Activated CD4-positive, CD25-positive, alpha-beta regulatory T cell (primary cell): Measurements from ENCODE around the gene DNAH8.
"Not testable (repeated sequence)": the region's sequence is repeated elsewhere in the genome, so short reads cannot be mapped to it uniquely, and the experiment has no call there.

Experiments used
- DNase-seq, 4 experiments: peaks; one replicate each; lab custom pipeline; 2025; lab: John Stamatoyannopoulos, UW

Gene DNAH8

DNA sequence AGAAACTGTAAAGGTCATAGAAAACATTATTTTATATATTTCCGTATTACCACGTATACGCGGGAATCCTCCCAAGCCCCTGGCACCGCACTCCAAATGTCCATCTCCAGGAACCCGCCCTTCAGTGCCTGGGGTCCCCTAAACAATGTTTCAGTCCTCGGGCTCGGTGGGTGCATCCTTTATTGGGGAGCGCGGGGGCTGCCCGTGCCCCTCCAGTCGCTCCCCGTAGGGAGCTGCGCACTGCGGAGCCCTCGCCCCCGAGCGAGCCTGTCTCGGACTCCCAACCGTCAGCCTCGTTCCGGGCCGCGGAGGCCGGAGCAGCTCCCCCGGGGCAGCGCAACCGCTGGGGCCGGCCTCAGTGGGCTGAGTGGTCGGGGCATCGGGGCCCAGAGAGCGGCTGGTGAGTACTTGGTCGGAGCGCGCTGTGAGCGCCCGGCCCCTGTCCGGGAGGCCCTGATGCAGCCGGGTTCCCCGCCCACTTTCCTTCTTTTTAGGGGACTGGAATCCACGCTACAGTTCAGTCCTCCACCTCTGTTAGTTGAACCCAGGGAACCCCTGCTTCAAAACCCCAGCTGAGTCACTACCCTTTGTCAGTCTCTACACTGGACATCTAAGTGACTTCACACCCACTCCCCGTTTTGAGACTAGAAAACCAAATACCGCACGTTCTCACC, at the start of gene DNAH8:
Gene DNAH8 (plus strand): TSS at position 296 of the 674 bp plus-strand sequence. CDS start 7,499 bp downstream, outside the sequence.
- no peak for DNase-seq

GRCh38 chr6:38671885-38672467, 43.1 kb upstream of the DNAH8 start:
- no peak for DNase-seq

DNA sequence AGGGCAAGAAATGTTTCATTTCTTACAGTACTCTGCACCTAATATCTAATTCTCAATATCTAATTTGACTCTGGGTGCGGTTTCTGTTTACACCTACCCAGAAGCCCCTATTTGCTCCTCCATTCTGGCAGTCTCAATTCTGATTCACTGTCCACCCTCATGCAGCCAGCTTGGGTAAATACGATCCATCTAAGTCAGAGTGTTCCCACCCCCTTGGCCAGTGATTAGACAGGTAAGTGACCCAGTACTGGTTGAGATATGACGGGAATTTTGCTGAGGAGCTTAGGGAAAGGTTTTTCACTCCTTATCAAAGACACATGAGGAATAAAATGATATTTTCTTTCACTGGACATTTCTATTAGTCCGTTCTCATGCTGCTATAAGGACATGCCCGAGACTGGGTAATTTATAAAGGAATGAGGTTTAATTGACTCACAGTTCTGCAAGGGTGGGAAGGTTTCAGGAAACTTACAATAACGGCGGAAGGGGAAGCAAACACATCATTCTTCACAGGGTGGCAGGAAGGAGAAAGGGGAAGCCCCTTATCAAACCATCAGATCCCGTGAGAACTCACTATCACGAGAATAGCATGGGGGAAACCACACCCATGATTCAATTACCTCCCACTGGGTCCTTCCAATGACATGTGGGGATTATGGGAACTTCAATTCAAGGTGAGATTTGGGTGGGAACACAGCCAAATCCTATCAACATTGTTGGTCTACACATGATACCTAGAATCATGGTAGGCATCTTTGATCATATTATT, 41.5 kb upstream of the DNAH8 start:
- DNase-seq: no peak

DNA sequence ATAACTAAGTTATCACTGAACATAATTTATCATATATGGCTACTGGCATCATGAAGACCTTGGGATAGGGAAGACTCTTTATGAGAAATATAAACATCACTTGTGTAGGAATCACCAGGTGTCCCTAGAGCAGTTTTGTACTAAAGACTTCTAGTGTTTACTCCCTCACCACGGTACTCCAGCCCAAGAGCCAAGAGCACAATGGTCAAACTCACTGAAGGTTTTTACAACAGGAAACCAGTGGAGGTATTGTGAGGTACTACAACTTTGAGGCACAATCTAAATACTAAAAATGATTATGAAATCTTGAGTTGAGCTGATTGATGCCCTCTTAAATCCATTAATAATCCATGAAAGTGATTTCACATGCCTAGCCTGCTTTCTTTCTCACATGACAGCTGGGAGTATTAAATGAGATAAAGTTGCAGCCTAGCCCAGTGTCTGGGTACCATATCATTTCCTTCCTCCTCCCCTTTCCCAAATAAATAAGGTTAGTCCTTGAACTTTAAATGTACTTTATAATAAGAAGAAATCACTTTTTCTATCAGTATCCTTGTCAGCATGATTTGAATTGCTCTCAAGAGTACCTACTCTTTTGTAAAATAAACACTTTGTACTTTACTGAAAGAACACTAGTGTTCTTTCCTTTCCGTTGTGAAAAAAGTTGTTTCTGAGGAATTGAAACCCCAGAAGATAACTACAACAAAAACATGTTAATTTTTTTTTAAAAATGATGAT, 38.7 kb upstream of the DNAH8 start:
- DNase-seq: no peak

- DNase-seq: no peak
These were observed 38.1 kb upstream of the DNAH8 start for GRCh38 chr6:38676974-38677544.

DNA sequence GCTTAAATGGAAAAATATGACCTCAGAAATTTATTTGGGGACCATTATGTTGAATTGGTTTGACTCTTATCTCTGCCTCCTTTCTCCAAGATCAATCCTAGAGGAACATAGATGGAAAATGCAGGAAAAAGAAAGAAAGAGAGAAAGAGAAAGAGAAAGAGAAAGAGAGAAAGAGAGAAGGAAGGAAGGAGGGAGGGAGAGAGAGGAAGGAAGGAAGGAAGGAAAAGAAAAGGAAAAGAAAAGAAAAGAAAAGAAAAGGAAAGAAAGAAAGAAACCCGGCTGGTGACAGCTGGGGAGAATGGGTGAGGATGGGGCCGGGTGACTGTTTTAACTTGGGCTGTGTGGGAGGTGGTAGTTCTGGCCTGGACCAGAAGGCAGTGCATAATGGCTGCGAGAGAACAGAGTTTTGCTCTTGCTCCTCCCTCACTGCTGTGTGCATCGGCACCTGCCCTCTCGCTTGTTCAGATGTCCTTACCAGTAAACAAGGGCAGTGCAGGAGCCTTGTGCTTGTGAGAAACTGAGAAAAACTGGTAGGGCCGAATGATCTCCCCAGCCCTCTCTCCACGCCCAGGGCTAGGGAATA, 36.8 kb upstream of the DNAH8 start:
- no peak for DNase-seq

GRCh38 chr6:38679668-38680067, 35.4 kb upstream of the DNAH8 start:
- no peak for DNase-seq

DNA sequence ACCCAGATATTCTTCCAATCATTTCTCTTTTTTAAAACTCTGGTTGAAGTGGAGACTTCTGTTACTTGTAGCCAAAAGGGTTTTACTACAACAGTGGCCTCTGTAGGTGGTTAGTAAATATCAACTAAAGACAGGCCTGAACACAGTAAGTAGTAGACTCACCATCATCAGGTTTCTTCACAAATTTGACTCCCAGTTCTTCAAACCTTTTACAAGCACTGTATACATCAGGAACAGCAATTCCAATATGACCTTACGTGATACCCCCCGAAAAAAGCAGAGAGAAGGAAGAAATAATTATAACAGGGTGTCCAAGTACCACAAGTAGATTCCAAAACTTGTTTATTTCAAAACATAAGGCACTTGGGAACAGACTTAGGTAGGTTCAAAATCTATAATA, 33.3 kb upstream of the DNAH8 start:
- DNase-seq: no peak

DNA sequence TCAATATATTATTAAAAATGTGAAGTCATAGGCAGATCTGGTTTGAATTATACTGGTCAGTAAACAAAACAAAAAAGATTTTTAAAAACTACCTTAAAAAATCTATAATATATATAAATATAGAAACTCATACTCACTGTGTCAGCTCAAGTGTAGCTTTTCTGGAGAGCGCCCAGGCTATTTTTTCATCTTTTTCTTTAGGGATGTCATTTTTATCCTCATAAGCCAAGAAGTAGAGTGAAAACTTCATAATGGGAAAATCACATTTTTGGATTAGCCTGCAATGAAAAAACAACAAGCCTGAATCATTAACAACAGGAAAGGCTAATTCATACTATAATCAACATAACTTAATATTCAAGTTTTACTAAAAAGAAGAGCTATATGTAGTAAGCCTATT, 30.9 kb upstream of the DNAH8 start:
- DNase-seq: no peak

DNA sequence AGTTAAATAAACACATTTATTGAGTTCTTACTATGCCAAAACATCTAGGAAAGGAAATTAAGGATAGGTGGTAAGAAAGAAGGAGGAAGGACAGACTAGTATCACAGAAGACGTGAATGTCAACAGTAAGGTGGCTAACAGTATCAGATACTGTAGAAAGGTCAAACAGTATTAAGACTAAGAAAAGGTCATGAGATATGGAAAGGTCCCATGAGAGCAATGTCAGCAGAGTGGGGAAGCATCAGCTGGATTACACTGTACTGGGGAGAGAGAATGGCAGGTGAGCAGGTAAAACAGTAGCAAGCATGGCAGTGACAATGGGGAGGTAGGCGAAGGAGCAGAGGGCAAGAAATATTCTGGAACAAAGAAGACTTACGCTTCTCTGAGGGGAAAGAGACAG, 30.2 kb upstream of the DNAH8 start:
- no peak for DNase-seq

DNA sequence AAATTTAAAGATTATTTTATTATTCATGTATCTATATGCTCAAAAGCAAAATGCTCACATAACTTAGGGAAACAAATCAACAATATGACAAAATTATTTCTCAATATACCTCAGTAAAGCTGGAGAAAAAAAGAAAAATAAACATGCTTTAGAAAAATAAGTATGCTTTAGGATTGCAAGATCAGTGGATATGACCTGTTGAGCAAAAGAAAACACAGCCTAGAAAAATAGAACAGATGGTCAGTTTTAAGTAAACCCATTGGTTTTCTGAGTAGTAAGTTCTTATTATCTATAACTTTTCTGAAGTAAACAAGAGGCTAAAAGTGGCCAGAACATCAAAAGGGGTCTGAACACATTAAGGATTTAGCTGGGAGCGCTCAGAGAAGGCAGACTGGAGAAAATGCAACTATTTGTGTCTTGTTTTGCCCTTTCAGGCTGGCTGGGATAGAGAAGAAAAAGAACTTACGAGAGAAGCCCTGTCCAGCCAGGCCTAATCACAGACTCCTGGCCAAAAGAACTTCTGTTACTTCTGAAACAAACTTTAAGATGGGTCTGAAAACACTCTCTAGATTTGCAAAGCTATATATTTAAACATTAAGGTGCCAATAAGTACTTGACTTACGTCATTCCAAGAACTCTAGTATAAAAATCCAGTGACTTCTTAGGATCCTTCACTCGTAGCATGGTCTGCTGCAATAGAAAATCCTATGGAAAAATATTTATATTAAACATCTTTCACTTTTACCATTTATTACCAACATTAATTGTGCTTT, 28.7 kb upstream of the DNAH8 start:
- no peak for DNase-seq

GRCh38 chr6:38687043-38687353, 28.1 kb upstream of the DNAH8 start:
- DNase-seq: no peak

GRCh38 chr6:38687549-38687948, 27.6 kb upstream of the DNAH8 start:
- no peak for DNase-seq

DNA sequence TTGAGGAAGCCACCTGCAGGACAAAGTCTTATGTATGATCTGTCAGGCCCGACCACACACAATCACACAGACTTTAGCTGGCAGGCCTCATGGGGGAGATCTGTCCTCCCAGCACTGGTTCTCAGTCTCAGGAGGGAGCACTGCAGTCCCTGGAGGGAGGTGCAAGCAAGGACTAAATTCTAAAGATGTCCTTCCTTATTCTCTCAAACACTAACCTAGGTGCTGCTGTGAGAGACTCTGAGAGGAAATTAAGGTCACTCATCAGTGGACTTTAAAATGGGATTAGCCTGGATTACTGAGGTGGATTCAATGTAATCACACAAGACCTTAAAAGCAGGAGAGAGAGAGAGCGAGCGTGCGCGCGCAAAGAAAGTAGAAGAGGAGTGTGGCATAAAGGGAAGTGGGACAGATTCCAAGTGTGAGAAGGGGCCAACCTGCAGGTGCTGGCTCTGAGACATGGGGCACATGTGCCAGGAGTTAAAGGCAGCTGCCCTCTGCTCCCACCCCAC, 26.5 kb upstream of the DNAH8 start:
- DNase-seq: no peak

GRCh38 chr6:38695227-38695900, 19.7 kb upstream of the DNAH8 start:
- no peak for DNase-seq

DNA sequence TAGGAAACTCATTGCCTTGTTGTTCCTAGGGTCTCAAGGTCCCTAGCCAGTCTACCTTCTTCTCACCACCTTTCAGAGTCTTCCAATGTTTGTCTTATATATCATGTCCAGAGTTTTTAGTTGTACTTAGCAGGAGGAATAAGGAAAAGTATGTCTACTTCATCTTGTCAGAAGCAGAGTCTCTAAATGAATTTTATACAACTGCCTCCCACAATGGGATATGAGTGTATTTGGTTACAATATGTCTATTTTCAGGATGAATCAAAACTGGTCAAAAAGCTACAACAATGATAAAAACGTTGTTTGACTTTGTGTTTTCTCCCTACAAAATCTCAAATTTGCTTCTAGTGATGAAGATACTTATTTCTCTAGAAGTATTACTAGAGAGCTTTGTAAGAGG, 19.2 kb upstream of the DNAH8 start:
- no peak for DNase-seq

GRCh38 chr6:38696345-38696744, 18.8 kb upstream of the DNAH8 start:
- no peak for DNase-seq

DNA sequence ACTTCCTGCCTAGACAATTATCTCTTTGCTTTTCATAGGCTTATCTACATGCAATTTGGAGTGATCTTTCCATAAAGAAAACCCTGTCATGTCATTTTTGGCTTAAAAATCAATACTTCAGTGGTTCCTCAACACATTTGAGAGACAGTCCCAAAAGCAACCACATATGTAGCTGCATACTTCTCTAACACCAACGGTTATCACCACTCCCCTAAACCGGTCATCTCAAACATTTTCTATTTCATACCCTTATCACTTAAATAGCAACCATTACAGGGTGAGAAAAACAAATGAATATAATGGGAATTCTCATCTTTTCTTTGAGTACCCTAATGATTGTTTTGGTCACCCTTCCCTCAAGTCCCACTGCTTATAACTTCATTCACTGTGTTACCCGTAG, 17.3 kb upstream of the DNAH8 start:
- no peak for DNase-seq

DNA sequence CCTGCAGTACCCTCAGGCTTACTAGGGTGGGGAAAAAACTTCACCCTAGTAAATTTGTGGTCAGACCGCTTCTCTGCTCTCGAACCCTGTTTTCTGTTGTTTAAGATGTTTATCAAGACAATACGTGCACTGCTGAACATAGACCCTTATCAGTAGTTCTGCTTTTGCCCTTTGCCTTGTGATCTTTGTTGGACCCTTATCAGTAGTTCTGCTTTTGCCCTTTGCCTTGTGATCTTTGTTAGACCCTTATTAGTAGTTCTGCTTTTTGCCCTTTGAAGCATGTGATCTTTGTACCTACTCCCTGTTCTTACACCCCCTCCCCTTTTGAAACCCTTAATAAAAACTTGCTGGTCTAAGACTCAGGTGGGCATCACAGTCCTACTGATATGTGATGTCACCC, 15.4 kb upstream of the DNAH8 start:
- DNase-seq: not testable (repeated sequence)

GRCh38 chr6:38701551-38701950, 13.6 kb upstream of the DNAH8 start:
- DNase-seq: no peak
